Endothelial cell of umbilical vein (primary cell): ENCODE measurements around the gene DGLUCY. TPM values are rescaled to one million over a fixed set of nuclear protein-coding genes. Genes with fewer than 3 reads are reported as not detected.

Experiments
- BruUV-seq: library from RNA; stranded (reverse); fragments of 400-500 nt; replicated peaks from 2 replicates; lab custom pipeline; 2021; lab: Mats Ljungman, UMichigan
- CTCF ChIA-PET: fragments of 300-600, 350-600 bp; sonication (Branson Sonifier 250); formaldehyde crosslinking; loops from one replicate; lab custom pipeline; 2021; ENCODE audit warnings: antibody characterized with exemption, inconsistent platforms; lab: Charles Lee
- POLR2A ChIA-PET: fragments of 300-600, 350-600 bp; sonication (Branson Sonifier 250); formaldehyde crosslinking; loops from one replicate; lab custom pipeline; 2021; ENCODE audit warnings: antibody characterized with exemption, inconsistent platforms; lab: Charles Lee
- DNase-seq: peaks from one replicate; pipeline ENCODE4 v3.0.0-alpha.2; 2011; ENCODE audit warnings: low read depth, low spot score
- FAIRE-seq: peaks from 2 replicates; lab custom pipeline; 2011; peaks lifted over from hg19 to GRCh38; lab: Jason Lieb, UNC
- H2AFZ ChIP-seq: 2 replicates; pipeline ENCODE4 v1.6.0; 2012; ENCODE audit warnings: low read depth, low read length, control low read depth, inconsistent platforms
- H3K27ac ChIP-seq: 2 replicates; pipeline ENCODE4 v1.5.1; 2011; ENCODE audit warnings: low read depth, mild to moderate bottlenecking, control low read depth, low read length, moderate library complexity; ENCODE audit not compliant: insufficient read depth
- H3K27me3 ChIP-seq, 2 experiments: 2 replicates each; pipeline versions ENCODE4 v1.6.0 to v1.6.1; 2011; ENCODE audit warnings: low read length in 2 of 2, mixed read lengths in 1 of 2; ENCODE audit not compliant: control insufficient read depth in 2 of 2, insufficient read depth in 2 of 2
- H3K36me3 ChIP-seq, 2 experiments: 2 replicates in 1 of 2; 3 replicates in 1 of 2; pipeline ENCODE4 v1.5.1; 2011; ENCODE audit warnings: low read length in 2 of 2, mild to moderate bottlenecking in 1 of 2, moderate library complexity in 1 of 2; ENCODE audit not compliant: control insufficient read depth in 2 of 2, insufficient read depth in 2 of 2; ENCODE audit errors: extremely low read depth in 1 of 2
- H3K4me1 ChIP-seq: 3 replicates; pipeline ENCODE4 v1.5.1; 2011; ENCODE audit warnings: mild to moderate bottlenecking, low read length; ENCODE audit not compliant: control insufficient read depth, insufficient read depth; ENCODE audit errors: extremely low read depth
- H3K4me2 ChIP-seq: 2 replicates; pipeline ENCODE4 v1.6.1; 2011; ENCODE audit warnings: low read length, control low read depth, mixed read lengths; ENCODE audit not compliant: insufficient read depth
- H3K4me3 ChIP-seq, 3 experiments: fragments of 200-600 bp in 1 of 3; sonication (generic), shearing (Covaris generic) in 1 of 3; replicated peaks in 1 of 3; 2 replicates each; pipeline ENCODE4 v1.5.1; 2011 to 2016; ENCODE audit warnings: control low read depth in 3 of 3, low read length in 3 of 3, mild to moderate bottlenecking in 2 of 3, inconsistent platforms in 1 of 3, low read depth in 1 of 3, moderate library complexity in 1 of 3; ENCODE audit not compliant: insufficient read depth in 1 of 3
- H3K79me2 ChIP-seq: 2 replicates; pipeline ENCODE4 v1.6.0; 2012; ENCODE audit warnings: low read length, inconsistent platforms; ENCODE audit not compliant: control insufficient read depth, insufficient read depth
- H3K9ac ChIP-seq: replicated peaks from 2 replicates; pipeline ENCODE3; 2011; ENCODE audit warnings: low read length, control low read depth; ENCODE audit not compliant: insufficient read depth; ENCODE audit errors: extremely low read depth
- H3K9me1 ChIP-seq: replicated peaks from 3 replicates; pipeline ENCODE4 v1.6.0; 2011; ENCODE audit warnings: mild to moderate bottlenecking, low read length; ENCODE audit not compliant: control insufficient read depth, insufficient read depth; ENCODE audit errors: extremely low read depth
- H3K9me3 ChIP-seq: replicated peaks from 2 replicates; pipeline ENCODE4 v1.5.1; 2012; ENCODE audit warnings: low read length, inconsistent platforms; ENCODE audit not compliant: control insufficient read depth, insufficient read depth
- H4K20me1 ChIP-seq: replicated peaks from 2 replicates; pipeline ENCODE3; 2011; ENCODE audit warnings: mild to moderate bottlenecking, low read length; ENCODE audit not compliant: control insufficient read depth, insufficient read depth; ENCODE audit errors: extremely low read depth
- CTCF ChIP-seq, 2 donors: IDR thresholded peaks; 1 replicate in 1 of 2; 2 replicates in 1 of 2; pipeline ENCODE4 v1.5.1; 2011; ENCODE audit warnings: low read length in 2 of 2, mild to moderate bottlenecking in 2 of 2, moderate library complexity in 2 of 2, control low read depth in 1 of 2, inconsistent platforms in 1 of 2, low read depth in 1 of 2; ENCODE audit not compliant: insufficient read depth in 1 of 2; ENCODE audit errors: extremely low read depth in 1 of 2
- EZH2 ChIP-seq: IDR thresholded peaks from 2 replicates; pipeline ENCODE4 v1.6.1; 2012; ENCODE audit warnings: borderline replicate concordance, low read depth, mild to moderate bottlenecking, moderate library complexity, low read length, inconsistent platforms; ENCODE audit not compliant: severe bottlenecking
- FOS ChIP-seq: IDR thresholded peaks from 2 replicates; pipeline ENCODE4 v1.6.1; 2011; ENCODE audit warnings: mild to moderate bottlenecking, low read length, moderate library complexity, borderline replicate concordance; ENCODE audit not compliant: insufficient read depth
- GATA2 ChIP-seq: IDR thresholded peaks from 2 replicates; pipeline ENCODE4 v1.7.0; 2011; ENCODE audit warnings: low read depth, mild to moderate bottlenecking, moderate library complexity, mixed read lengths, low read length; ENCODE audit not compliant: insufficient read length, insufficient read depth
- JUN ChIP-seq: IDR thresholded peaks from 2 replicates; pipeline ENCODE4 v1.6.1; 2011; ENCODE audit warnings: borderline replicate concordance, low read depth; ENCODE audit not compliant: insufficient read length, insufficient read depth
- MAX ChIP-seq: IDR thresholded peaks from 2 replicates; pipeline ENCODE4 v1.6.1; 2011; ENCODE audit not compliant: insufficient read depth, insufficient read length
- MYC ChIP-seq: IDR thresholded peaks from one replicate; pipeline ENCODE4 v1.6.1; 2011; ENCODE audit warnings: mild to moderate bottlenecking, low read depth, low read length
- POLR2A ChIP-seq: IDR thresholded peaks from 2 replicates; pipeline ENCODE4 v1.6.1; 2012; ENCODE audit warnings: low read depth, mild to moderate bottlenecking, control low read depth, low read length
- POLR2AphosphoS5 ChIP-seq: IDR thresholded peaks from 2 replicates; pipeline ENCODE4 v1.6.1; 2012; ENCODE audit warnings: low read depth, mild to moderate bottlenecking, control low read depth, low read length, moderate library complexity; ENCODE audit not compliant: insufficient read depth
- dilution Hi-C: fragments of 300-500 bp; cut with MboI; formaldehyde crosslinking; loops from one replicate; pipeline ENCODE4 v1.15.0; 2019; ENCODE audit warnings: low sequenced_read_pairs; ENCODE audit not compliant: extremely low pct_ligation_motif_present
- intact Hi-C: fragments of 100-400 bp; cut with micrococcal nuclease; formaldehyde crosslinking; loops from one replicate; pipeline ENCODE4 v1.10.0; 2022
- polyA plus RNA-seq, 4 experiments: library from polyadenylated mRNA; depleted of rRNA in 3 of 4; stranded (reverse) in 3 of 4; unstranded in 1 of 4; fragments of >200 nt; gene quantifications; 2 replicates each; pipeline versions ENCODE4 v1.2.1 to v1.2.3, GENCODE V29; 2011 to 2012; ENCODE audit warnings: missing spikeins in 1 of 4
- total RNA-seq: library from RNA; stranded (reverse); gene quantifications from 2 replicates; pipeline ENCODE4 v1.2.3, GENCODE V29; 2021

Gene DGLUCY
- total and polyA plus RNA-seq, 2 donors (not counting 3 experiments of a cell fraction or from before 2014, with no cell fraction given) = 40.9 to 65.6 TPM

- Histone ChIP-seq H3K79me2 (no peaks in the 10 kb centered on the region), H3K4me3 (no peak overlapping the region), H3K9me3 (no peaks in the 10 kb centered on the region), H3K4me2 (no peak overlapping the region), H3K4me1 (no peaks in the 10 kb centered on the region), H4K20me1 (no peaks in the 10 kb centered on the region), H3K27me3 (no peaks in the 10 kb centered on the region), H3K36me3 (peaks cover 4 to 26% of the 10 kb centered on the region in 2 experiments), H3K27ac (no peak overlapping the region), H3K9ac (no peak overlapping the region), H2AFZ (no peak overlapping the region), H3K9me1 (no peaks in the 10 kb centered on the region)
- BruUV-seq = no TSS peak
- intact Hi-C loops = no loop called here
- FAIRE-seq (no peak), DNase-seq (no peak)
- TF ChIP-seq CTCF (IDR thresholded peaks at IDR 0.05; ENCODE audit: extremely low read depth in 1 of 2, insufficient read depth in 1 of 2, low read depth in 1 of 2, low read length in 2 of 2) = no peak
- TF ChIP-seq GATA2 = no peak
- no peak for TF ChIP-seq FOS
- TF ChIP-seq POLR2A = no peak
- TF ChIP-seq MAX = no peak
- TF ChIP-seq JUN = no peak
- no peak for TF ChIP-seq POLR2AphosphoS5
- no peak for TF ChIP-seq EZH2
- TF ChIP-seq MYC = no peak
- POLR2A ChIA-PET = no interaction called here
- dilution Hi-C loops = no loop called here
- CTCF ChIA-PET = interaction anchor here (0.9 to 9.5 kb wide), 3 partner anchors 33 to 280 kb away, joined by 3 to 388 read pairs (median 3); no protein-coding TSS in a partner anchor
Observed at GRCh38 chr14:91171291-91171690, 57.4 kb downstream of the DGLUCY start.
